Neural progenitor cell (in vitro differentiated cells): ENCODE results near the gene G3BP1.

Source experiments
- CTCF ChIP-seq: fragments of 200-600 bp; sonication (generic); IDR thresholded peaks from 2 replicates; pipeline ENCODE4 v1.5.1; 2017; ENCODE audit warnings: antibody characterized with exemption, mild to moderate bottlenecking
- EZH2 ChIP-seq: fragments of 200-600 bp; sonication (generic); IDR thresholded peaks from 2 replicates; pipeline ENCODE4 v1.6.1; 2017; ENCODE audit warnings: antibody characterized with exemption, mild to moderate bottlenecking, moderate library complexity

GRCh38 chr5:151758141-151758429, 13.7 kb upstream of the G3BP1 start:
- no peak for TF ChIP-seq CTCF
- no peak for TF ChIP-seq EZH2
